Right renal cortex interstitium (tissue), 3 donors: Measurements from ENCODE around the gene CALHM1. TPM values are rescaled to one million over a fixed set of nuclear protein-coding genes. Genes with fewer than 3 reads are reported as not detected.
"Not testable (repeated sequence)": the region's sequence is repeated elsewhere in the genome, so short reads cannot be mapped to it uniquely, and the experiment has no call there.

ENCODE experiments used
- DNase-seq, 3 donors: peaks; one replicate each; pipeline ENCODE4 v3.0.0-alpha.2; 2013; ENCODE audit warnings: low read depth in 3 of 3, low spot score in 2 of 3
- polyA plus RNA-seq, 3 donors: library from polyadenylated mRNA; unstranded; fragments of 120-200 nt; gene quantifications; one replicate each; pipeline ENCODE4 v1.2.1, GENCODE V29; 2013; ENCODE audit not compliant: insufficient read length in 3 of 3

Gene CALHM1
- under 1 TPM; 0.07 to 0.08 (median 0.07) TPM for polyA plus RNA-seq

DNA sequence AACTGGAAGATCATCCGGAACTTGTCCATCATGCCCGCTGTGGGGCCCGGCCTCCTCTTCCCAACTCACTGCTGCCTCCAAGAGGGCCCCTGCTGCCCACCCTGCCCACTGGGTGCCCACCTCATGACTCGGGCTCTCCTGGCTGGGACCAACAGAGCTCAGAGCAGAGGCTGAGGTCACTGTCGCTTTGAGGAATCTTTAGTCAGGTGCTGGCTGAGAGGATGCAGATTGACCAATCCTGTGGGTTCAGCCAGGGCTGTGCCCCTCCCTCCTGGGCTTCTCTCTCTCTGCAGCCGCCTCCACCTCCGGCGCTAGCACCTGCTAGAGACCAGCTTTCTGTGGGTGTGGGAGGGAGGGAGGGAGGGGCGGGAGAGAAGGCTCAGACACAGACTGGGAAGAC is at the start of gene CALHM1:
Gene CALHM1 (minus strand): TSS at position 181 of the 400 bp plus-strand sequence. CDS start 149 bp downstream, at position 32.
- DNase-seq, result no peak

GRCh38 chr10:103507235-103508191 is 48.8 kb upstream of the CALHM1 start:
- no peak for DNase-seq

- DNase-seq, result no peak
Measured at GRCh38 chr10:103506061-103506460, 47.4 kb upstream of the CALHM1 start.

DNA sequence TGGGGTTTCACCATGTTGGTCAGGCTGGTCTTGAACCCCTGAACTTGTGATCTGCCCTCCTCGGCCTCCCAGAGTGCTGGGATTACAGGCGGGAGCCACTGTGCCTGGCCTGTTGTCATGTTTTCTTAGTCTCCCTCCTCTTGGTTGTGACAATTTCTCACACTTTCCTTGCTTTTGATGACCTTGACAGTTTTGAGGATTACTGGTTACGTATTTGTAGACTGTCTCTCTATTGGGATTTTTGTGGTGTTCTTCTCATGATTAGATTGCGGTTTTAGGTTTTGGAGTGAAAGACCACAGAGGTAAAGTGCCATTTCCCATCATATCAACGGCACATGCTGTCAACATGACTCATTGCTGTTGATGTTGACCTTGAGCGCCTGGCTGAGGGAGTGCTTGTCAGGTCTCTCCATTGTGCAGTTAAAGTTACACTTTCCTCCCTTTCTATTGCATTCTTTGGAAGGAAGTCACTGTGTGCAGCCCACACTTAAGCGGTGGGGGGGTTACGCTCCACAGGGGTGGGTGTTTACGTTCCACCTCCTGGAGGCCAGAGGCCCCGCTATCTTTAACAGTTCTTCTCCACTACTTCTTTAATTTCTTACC is 45.6 kb upstream of the CALHM1 start:
- DNase-seq, result no peak

GRCh38 chr10:103503777-103504176 is 45.1 kb upstream of the CALHM1 start:
- DNase-seq, result not testable (repeated sequence)

GRCh38 chr10:103502849-103503660 is 44.4 kb upstream of the CALHM1 start:
- DNase-seq, result no peak

DNA sequence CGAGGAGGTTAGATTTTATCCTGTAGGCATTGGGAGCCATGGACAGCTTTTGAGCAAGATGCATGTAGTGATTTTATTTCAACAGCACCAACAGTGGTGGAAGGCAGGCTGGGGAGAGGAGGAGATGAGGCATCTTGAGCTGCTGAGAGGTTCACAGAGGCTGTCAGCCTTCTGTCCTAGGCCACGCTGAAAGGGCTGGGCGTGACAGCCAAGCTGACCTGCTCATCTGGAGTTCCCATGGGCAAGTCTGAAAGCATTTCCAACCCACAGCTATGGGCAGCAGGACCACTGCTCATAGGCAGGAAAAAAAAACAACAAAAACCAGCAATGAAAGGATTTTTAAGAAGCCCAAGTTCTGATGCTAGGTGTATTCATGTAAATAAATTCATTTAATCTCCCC is 42.5 kb upstream of the CALHM1 start:
- DNase-seq, result no peak

DNA sequence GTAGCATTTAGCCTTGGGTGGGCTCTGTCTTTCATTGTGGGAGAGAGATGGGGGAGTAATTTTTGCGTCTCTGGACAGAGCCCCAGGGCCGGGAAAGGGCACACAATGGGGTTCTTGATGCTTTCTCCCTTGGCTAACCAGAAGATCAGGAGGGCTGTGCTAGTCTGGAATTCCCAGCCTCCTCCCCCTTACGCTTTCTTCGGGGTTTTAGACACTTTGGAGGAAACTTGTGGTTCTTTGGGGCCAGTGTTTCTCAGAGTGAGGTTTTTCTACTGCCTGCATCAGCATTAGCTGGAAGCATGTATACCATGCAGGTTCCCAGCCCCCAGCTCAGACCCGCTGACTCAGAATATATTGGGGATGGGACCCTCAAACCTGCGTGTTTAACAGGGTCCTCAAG is 41.8 kb upstream of the CALHM1 start:
- no peak for DNase-seq

DNA sequence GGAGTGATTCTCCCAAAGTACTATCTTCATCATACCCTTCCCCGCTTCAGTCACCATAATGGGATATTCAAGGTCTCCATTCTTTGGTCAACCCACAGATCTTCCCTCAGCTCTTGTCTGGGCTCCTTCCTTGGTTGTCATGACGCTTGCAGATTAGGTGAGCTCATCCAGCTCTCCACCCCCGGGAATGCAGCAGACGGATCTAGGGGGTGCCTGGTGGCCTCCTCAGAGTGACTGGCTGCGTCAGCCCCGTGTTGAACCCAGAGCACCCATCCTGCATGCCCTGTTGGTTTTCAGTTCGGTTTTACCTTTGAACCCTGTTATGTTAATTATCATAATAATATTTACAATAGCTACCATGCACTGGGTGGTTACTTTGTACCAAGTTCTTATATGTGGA is 41.2 kb upstream of the CALHM1 start:
- DNase-seq, result no peak

DNA sequence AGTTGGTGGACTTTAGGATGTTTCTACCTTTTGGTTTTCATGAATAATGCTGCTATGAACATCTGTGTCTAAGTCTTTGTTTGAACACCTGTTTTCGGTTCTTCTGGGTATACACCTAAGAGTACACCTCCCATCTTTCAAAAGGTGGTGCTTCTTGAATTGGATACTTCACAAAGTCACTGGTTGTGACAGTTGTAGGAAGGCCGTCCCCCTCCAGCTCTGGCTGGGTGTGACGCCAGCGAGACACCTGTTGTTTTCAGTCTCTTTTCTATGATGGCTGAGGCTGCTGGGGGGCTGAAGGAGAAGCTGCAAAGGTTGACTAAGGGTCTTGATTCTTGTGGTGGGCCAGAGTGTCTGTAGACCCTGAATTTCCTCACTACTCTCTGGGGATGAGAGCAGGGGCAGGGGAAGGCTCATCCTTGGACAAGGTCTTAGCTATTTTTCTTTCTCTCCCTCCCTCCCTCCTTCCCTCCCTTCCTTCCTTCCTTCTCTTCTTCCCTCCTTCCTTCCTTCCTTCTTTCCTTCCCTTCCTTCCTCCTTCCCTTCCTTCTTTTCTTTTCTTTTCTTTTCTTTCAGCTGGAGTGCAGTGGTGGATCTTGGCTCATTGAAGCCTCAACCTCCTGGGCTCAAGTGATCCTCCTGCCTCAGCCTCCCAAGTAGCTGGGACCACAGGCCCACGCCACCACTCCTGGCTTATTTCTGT is 40.4 kb upstream of the CALHM1 start:
- no peak for DNase-seq

GRCh38 chr10:103497161-103497915 is 38.6 kb upstream of the CALHM1 start:
- DNase-seq, result no peak

DNA sequence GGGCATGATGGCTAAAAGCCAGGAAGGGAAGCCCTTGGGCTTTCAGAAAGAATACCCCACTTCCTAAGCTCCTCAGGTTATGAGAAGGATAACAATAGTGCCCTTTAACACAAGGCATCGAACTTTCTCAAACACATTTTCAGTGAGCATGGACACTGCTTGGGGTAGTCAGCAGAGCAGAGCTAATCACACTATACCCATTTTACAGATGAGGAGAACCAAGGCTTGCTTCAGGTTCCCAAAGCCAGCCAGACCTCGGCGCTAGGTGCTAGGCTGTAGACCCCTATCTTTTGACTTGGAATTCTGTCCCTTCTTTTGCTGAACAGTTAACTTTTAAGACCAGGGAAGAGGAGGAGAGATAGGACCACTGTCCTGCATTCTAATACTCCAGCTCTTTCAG is 36.6 kb upstream of the CALHM1 start:
- no peak for DNase-seq

- DNase-seq, result no peak
Measured at GRCh38 chr10:103493916-103494877, 35.5 kb upstream of the CALHM1 start.

DNA sequence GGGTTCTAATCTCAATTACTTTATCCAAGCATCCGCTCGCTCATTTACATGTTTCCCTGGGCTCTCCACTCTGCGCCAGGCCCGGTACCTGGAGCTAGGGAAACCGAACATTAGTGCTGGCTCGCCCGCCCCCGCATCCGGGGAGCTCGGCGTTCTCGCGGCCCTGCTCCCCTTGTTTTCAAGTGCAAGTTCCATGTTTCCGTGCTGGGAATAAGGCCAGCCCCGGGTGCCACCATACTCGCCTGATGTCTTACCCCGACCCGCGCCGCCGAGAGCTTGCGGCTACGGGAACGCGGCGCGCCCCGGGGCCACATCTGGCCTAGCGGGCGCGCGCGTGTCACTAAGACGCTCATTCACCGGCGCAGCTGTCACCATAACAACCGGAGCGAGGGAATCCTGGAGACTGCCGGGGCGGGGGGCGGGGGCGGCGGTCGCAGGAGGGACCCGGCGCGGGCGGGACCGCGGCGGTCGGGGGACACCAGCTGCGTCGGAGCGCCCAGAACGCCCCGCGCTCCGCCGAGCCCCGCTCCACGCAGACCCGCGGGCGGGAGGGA is 34.7 kb upstream of the CALHM1 start, which contains the start of gene NEURL1:
Gene NEURL1 (plus strand): TSS at position 344 of the 554 bp plus-strand sequence. CDS start 683 bp downstream, outside the sequence.
- no peak for DNase-seq

- DNase-seq, result no peak
Measured at GRCh38 chr10:103492655-103493261, 34.1 kb upstream of the CALHM1 start.

- no peak for DNase-seq
Measured at GRCh38 chr10:103491729-103492364, 33.1 kb upstream of the CALHM1 start.

GRCh38 chr10:103490986-103491314 is 32.2 kb upstream of the CALHM1 start:
- DNase-seq, result no peak

DNA sequence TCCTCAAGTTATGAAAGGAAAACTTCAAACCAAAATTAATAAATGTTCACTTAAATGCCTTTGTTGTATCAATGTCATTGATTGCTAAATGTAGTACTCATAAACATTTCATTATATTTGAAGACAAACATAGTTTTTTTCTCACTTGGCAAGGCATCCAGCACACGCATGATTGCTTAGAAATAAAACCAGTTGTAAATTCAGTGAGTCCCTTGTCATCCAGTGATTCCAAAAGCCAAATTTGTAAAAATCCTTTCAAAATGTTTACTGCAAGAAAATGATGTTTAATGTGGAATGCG is 28.7 kb upstream of the CALHM1 start:
- no peak for DNase-seq
